GM12878 (cell line): ENCODE results near the gene GTPBP6.

Source experiments
- CBFB ChIP-seq: IDR thresholded peaks from 2 replicates; pipeline ENCODE4 v1.6.1; 2016; ENCODE audit warnings: antibody characterized with exemption, low read depth
- EP300 ChIP-seq, 2 experiments: fragments of 150-350 bp in 1 of 2; IDR thresholded peaks; 2 replicates each; pipeline ENCODE4 v1.6.1; 2011 to 2012; ENCODE audit warnings: low read depth in 2 of 2, low read length in 2 of 2, borderline replicate concordance in 1 of 2, improper control_type of control experiment in 1 of 2, inconsistent platforms in 1 of 2; ENCODE audit not compliant: control insufficient read depth in 1 of 2
- GABPA ChIP-seq: IDR thresholded peaks from 2 replicates; pipeline ENCODE4 v1.6.1; 2014; ENCODE audit warnings: antibody characterized with exemption, low read depth, mild to moderate bottlenecking, inconsistent platforms
- HSF1 ChIP-seq: fragments of 150-350 bp; IDR thresholded peaks from 2 replicates; pipeline ENCODE4 v1.6.1; 2014; ENCODE audit warnings: mild to moderate bottlenecking, low read depth, low read length
- POLR2A ChIP-seq: IDR thresholded peaks from 2 replicates; pipeline ENCODE4 v1.6.1; 2011; ENCODE audit warnings: low read depth, mild to moderate bottlenecking, low read length
- POLR2AphosphoS5 ChIP-seq: IDR thresholded peaks from 2 replicates; pipeline ENCODE4 v1.6.1; 2011; ENCODE audit warnings: mild to moderate bottlenecking, low read length, inconsistent platforms
- RAD21 ChIP-seq: IDR thresholded peaks from 2 replicates; pipeline ENCODE4 v1.6.1; 2011; ENCODE audit warnings: mild to moderate bottlenecking, low read depth, low read length, moderate library complexity; ENCODE audit not compliant: insufficient read depth
- SIN3A ChIP-seq: IDR thresholded peaks from 2 replicates; pipeline ENCODE4 v1.6.1; 2012; ENCODE audit warnings: low read depth, low read length, improper control_type of control experiment
- SREBF2 ChIP-seq: IDR thresholded peaks from 2 replicates; pipeline ENCODE4 v1.6.1; 2012; ENCODE audit warnings: mild to moderate bottlenecking, low read length
- TAF1 ChIP-seq: IDR thresholded peaks from 2 replicates; pipeline ENCODE4 v1.6.1; 2011; ENCODE audit warnings: mild to moderate bottlenecking, low read depth, low read length, borderline replicate concordance
- ZBED1 ChIP-seq: IDR thresholded peaks from 2 replicates; pipeline ENCODE4 v1.6.1; 2016; ENCODE audit warnings: borderline replicate concordance
- TF ChIP-seq, protein P1 (sequence below), 3 experiments: IDR thresholded peaks in 2 of 3; conservative IDR thresholded peaks in 1 of 3; 2 replicates each; pipeline ENCODE4 v1.5.1; 2011; ENCODE audit warnings: low read depth in 3 of 3, low read length in 3 of 3, mild to moderate bottlenecking in 3 of 3, control low read depth in 2 of 3, moderate library complexity in 2 of 3, inconsistent platforms in 1 of 3, mixed read lengths in 1 of 3; ENCODE audit not compliant: control insufficient read depth in 2 of 3, insufficient read depth in 1 of 3; ENCODE audit errors: extremely low read depth in 1 of 3
- TF ChIP-seq, protein P2 (sequence below): IDR thresholded peaks from 2 replicates; pipeline ENCODE4 v1.6.1; 2012; ENCODE audit warnings: low read depth, low read length, improper control_type of control experiment

GRCh38 chrX:331151-331824 lies 12.7 kb upstream of the GTPBP6 start:
- TF ChIP-seq POLR2AphosphoS5: no peak
- TF ChIP-seq, protein P1, sequence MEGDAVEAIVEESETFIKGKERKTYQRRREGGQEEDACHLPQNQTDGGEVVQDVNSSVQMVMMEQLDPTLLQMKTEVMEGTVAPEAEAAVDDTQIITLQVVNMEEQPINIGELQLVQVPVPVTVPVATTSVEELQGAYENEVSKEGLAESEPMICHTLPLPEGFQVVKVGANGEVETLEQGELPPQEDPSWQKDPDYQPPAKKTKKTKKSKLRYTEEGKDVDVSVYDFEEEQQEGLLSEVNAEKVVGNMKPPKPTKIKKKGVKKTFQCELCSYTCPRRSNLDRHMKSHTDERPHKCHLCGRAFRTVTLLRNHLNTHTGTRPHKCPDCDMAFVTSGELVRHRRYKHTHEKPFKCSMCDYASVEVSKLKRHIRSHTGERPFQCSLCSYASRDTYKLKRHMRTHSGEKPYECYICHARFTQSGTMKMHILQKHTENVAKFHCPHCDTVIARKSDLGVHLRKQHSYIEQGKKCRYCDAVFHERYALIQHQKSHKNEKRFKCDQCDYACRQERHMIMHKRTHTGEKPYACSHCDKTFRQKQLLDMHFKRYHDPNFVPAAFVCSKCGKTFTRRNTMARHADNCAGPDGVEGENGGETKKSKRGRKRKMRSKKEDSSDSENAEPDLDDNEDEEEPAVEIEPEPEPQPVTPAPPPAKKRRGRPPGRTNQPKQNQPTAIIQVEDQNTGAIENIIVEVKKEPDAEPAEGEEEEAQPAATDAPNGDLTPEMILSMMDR (IDR thresholded peaks at IDR 0.05 in 2 of 3, conservative IDR thresholded peaks at IDR 0.05 in 1 of 3; ENCODE audit: control insufficient read depth in 2 of 3, extremely low read depth in 1 of 3, insufficient read depth in 1 of 3, low read depth in 3 of 3, low read length in 3 of 3): no peak
- TF ChIP-seq POLR2A: no peak
- no peak for TF ChIP-seq SIN3A
- TF ChIP-seq ZBED1: no peak
- TF ChIP-seq CBFB: no peak
- TF ChIP-seq RAD21: no peak
- TF ChIP-seq SREBF2: no peak
- no peak for TF ChIP-seq TAF1
- no peak for TF ChIP-seq GABPA
- TF ChIP-seq, protein P2, sequence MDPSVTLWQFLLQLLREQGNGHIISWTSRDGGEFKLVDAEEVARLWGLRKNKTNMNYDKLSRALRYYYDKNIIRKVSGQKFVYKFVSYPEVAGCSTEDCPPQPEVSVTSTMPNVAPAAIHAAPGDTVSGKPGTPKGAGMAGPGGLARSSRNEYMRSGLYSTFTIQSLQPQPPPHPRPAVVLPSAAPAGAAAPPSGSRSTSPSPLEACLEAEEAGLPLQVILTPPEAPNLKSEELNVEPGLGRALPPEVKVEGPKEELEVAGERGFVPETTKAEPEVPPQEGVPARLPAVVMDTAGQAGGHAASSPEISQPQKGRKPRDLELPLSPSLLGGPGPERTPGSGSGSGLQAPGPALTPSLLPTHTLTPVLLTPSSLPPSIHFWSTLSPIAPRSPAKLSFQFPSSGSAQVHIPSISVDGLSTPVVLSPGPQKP: no peak
- no peak for TF ChIP-seq EP300 (IDR thresholded peaks at IDR 0.05; ENCODE audit: borderline replicate concordance in 1 of 2, control insufficient read depth in 1 of 2, low read depth in 2 of 2, low read length in 2 of 2)
- TF ChIP-seq HSF1: no peak
